Measurements from ENCODE around the gene ELFN1.

The ELFN1 gene

DNA sequence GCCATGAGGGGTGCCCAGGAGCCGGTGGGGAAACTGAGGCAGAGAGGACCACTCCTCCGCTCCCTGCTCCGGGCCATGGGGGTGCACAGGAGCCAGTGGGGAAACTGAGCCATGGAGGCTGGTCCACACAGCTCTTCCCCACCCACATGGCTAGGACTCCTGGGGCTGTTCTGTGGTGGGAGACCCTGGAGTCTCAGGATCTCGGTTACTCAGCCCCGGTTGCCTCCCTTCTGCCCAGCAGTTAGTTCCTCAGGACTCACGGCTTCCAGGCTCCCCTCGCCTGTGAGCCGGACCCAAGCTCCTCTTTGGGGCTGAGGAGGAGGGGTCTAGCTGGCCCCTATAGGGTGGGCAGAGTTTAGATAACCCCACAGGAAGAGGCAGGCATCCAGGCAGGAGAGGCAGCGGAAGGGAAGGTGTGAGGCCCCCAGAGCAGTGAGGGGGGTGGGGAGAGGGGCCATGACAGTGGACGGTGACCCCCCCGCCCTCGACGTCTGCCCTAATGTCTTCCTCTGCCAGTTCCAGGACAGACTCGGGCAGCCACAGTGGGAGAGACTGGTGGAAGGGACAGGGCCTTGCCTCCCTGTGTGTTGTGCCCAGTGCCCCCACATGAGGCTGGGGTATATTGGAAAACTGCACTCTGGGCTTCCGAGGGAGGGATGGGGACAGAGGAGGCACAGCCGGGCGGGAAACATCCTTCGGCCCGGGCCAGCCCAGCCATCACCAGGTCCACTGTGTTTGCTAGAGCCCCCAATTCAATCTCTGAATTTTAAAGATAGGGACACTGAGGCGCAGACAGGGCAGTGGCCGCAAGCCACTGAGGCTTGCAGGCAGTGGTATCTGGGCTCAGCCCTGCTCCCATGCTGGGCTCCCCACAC, 4.3 kb downstream of the ELFN1 start:
- no peak overlapping the region for H3K4me2 ChIP-seq (ENCODE audit: low read length)
- no peak overlapping the region for H3K9ac ChIP-seq
- H3K36me3 ChIP-seq (ENCODE audit: control insufficient read depth, insufficient read depth, low read length), result no peaks in the 10 kb centered on the region
- no peaks in the 10 kb centered on the region for H3K4me1 ChIP-seq
- no peak overlapping the region for H2AFZ ChIP-seq
- no peak overlapping the region for H3K4me3 ChIP-seq (ENCODE audit: low read depth, low read length)
- TF ChIP-seq, protein P1, sequence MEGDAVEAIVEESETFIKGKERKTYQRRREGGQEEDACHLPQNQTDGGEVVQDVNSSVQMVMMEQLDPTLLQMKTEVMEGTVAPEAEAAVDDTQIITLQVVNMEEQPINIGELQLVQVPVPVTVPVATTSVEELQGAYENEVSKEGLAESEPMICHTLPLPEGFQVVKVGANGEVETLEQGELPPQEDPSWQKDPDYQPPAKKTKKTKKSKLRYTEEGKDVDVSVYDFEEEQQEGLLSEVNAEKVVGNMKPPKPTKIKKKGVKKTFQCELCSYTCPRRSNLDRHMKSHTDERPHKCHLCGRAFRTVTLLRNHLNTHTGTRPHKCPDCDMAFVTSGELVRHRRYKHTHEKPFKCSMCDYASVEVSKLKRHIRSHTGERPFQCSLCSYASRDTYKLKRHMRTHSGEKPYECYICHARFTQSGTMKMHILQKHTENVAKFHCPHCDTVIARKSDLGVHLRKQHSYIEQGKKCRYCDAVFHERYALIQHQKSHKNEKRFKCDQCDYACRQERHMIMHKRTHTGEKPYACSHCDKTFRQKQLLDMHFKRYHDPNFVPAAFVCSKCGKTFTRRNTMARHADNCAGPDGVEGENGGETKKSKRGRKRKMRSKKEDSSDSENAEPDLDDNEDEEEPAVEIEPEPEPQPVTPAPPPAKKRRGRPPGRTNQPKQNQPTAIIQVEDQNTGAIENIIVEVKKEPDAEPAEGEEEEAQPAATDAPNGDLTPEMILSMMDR (IDR thresholded peaks at IDR 0.05), result no peak
- no peaks in the 10 kb centered on the region for H3K79me2 ChIP-seq
- H3K27me3 ChIP-seq (ENCODE audit: control insufficient read depth, insufficient read depth, low read length), result no peaks in the 10 kb centered on the region
- no peaks in the 10 kb centered on the region for H3K9me3 ChIP-seq (ENCODE audit: control insufficient read depth, low read length)
- H3K27ac ChIP-seq, result no peak overlapping the region

DNA sequence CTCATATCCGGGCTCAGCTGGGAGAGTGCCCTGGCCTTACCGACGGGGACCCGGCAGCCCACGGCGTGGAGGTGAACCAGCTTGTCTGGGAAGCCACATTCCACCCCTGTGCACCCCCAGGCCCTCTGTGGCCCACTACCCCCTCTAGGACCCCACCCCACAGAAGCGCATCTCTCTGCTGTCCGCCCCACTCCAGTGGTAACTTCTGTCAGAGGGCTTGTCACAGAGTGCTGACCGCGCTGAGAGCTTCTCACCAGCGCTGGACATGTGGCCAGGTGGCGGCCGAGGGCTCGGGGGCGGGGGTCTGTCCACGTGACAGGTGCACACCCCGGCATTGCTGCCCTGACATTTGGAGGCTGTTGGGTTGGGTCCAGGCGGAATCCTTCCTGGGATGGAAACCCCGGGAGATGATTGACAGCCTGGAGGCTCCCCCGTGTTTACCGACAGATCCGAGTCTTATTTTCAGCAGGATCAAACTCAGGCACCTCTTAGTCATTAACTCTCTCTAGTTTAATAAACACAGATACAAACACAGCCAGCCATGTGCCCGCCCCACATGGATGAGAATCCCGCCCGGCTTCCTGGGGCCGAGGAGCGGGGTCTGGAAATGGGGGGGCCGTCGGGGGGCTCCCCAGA, 5.1 kb downstream of the ELFN1 start:
- no peaks in the 10 kb centered on the region for H3K79me2 ChIP-seq
- H3K4me3 ChIP-seq (ENCODE audit: low read depth, low read length), result no peak overlapping the region
- no peaks in the 10 kb centered on the region for H3K9me3 ChIP-seq (ENCODE audit: control insufficient read depth, low read length)
- no peak overlapping the region for H3K4me2 ChIP-seq (ENCODE audit: low read length)
- H3K27me3 ChIP-seq (ENCODE audit: control insufficient read depth, insufficient read depth, low read length), result no peaks in the 10 kb centered on the region
- H2AFZ ChIP-seq, result no peak overlapping the region
- H3K4me1 ChIP-seq, result no peaks in the 10 kb centered on the region
- H3K36me3 ChIP-seq (ENCODE audit: control insufficient read depth, insufficient read depth, low read length), result no peaks in the 10 kb centered on the region
- no peak overlapping the region for H3K9ac ChIP-seq
- H3K27ac ChIP-seq, result no peak overlapping the region
- TF ChIP-seq, protein P1 (IDR thresholded peaks at IDR 0.05), result no peak

DNA sequence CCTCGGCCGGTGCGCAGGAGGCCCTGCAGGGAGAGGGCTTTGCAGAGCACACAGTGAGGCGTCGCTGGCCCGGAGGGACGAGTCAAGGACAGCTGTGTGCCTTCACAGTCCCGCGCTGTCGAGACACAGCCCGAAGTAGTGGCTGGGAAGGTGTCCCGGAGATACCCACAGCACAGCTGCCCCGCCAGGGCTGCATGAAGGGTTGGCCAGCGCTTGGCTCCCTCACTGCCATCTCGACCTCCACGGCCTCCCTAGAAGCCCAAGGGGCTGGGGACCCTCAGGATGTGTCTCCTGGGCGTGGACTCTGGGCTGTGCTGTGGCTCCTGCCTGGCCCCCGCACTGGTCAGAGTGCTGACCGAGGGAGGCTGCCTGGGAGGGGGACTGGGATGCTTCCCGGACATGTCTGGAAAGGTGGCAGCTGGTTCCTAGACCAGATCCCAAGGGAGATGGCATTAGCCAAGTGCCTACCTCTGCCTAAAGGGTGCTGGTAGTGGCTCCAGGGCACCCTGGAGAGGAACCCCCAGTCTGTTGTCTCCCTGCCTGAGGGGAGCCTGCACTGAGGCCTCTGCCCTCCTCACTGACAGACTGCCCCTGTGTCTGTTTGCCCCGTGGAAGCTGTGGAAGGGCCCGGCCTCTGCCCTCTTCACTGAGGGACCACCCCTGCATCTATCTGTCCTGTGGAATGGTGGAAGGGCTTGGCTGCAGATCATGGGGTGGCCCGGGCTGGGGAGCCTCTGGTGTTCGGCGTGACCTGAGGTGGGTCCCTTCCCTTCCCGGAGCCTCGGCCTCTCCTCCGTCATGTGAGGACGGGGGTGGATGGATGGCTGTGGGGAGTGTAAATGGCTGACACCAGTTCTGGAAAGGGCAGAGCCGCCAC, 5.8 kb downstream of the ELFN1 start:
- TF ChIP-seq, protein P1 (IDR thresholded peaks at IDR 0.05), result no peak
- Histone ChIP-seq H3K36me3 (ENCODE audit: control insufficient read depth, insufficient read depth, low read length) (no peaks in the 10 kb centered on the region), H3K9ac (no peak overlapping the region), H2AFZ (no peak overlapping the region), H3K4me3 (ENCODE audit: low read depth, low read length) (no peak overlapping the region), H3K27ac (no peak overlapping the region), H3K79me2 (no peaks in the 10 kb centered on the region), H3K9me3 (ENCODE audit: control insufficient read depth, low read length) (no peaks in the 10 kb centered on the region), H3K4me2 (ENCODE audit: low read length) (no peak overlapping the region), H3K27me3 (ENCODE audit: control insufficient read depth, insufficient read depth, low read length) (no peaks in the 10 kb centered on the region), H3K4me1 (no peaks in the 10 kb centered on the region)

DNA sequence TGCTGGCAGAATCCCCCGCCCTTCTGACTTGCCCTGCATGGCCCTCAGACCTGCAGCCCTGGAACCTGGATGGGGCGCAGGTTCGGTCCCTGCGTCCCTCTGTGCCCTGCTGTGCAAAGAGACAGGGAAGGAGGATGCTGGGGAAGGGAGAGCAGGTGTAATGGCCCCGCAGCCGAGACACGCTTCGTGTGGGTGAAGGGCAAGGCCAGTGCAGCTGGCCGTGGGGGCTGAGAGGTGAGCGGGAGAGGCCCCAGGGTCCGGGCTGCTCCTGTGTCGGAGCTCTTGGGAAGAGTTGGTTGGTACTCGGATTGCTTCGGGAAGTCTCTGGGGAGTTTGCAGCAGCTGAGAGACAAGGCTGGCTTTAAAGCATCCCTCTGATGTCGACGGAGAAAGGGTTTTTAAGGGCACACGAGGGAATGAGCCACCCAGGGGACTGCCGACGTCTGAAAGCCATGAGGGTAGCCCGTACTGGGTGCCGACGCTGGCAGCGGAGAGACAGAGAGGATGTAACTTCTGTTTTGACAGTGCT, 6.5 kb downstream of the ELFN1 start:
- Histone ChIP-seq H3K27me3 (ENCODE audit: control insufficient read depth, insufficient read depth, low read length) (no peaks in the 10 kb centered on the region), H3K27ac (no peak overlapping the region), H2AFZ (no peak overlapping the region), H3K4me1 (no peaks in the 10 kb centered on the region), H3K79me2 (no peaks in the 10 kb centered on the region), H3K4me3 (ENCODE audit: low read depth, low read length) (no peak overlapping the region), H3K9ac (no peak overlapping the region), H3K36me3 (ENCODE audit: control insufficient read depth, insufficient read depth, low read length) (no peaks in the 10 kb centered on the region), H3K4me2 (ENCODE audit: low read length) (no peak overlapping the region), H3K9me3 (ENCODE audit: control insufficient read depth, low read length) (no peaks in the 10 kb centered on the region)
- TF ChIP-seq, protein P1 (IDR thresholded peaks at IDR 0.05), result no peak
